Measurements from ENCODE around the gene FABP6.

DNA sequence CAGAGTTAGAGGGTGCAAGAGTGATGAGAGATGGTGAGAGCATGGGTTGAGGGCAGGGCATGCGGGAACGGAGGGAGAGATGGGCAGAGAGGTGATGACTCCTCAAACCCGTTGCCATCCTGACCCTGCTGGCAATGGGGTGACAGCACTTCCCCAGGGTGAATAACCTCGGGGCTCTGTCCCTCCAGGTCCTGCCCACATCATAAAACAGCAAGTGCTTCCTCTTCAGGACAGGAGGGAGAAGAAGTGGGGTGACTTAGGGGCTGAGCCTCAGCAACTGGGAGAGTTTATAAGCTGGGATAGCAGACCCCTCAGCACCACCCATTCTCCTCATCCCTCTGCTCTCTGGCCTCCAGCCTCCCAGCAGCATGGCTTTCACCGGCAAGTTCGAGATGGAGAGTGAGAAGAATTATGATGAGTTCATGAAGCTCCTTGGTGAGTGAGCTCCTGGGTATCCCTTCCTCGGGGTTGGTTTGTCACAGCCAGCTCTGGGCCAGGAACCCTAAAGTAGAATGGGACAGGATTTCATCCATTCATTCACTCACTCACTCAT, at the start of gene FABP6:
- no peak for TF ChIP-seq CTCF (conservative IDR thresholded peaks at IDR 0.05; ENCODE audit: low read depth, low read length)
- TF ChIP-seq EZH2 (IDR thresholded peaks at IDR 0.05; ENCODE audit: borderline replicate concordance, low read depth, low read length, poor library complexity, severe bottlenecking), result no peak
